ENCODE results near the gene PCBP2. TPM values are rescaled to one million over a fixed set of nuclear protein-coding genes. Genes with fewer than 3 reads are reported as not detected.

Gene PCBP2
- total RNA-seq, 2 donors from 2014 or later, result 322 to 534 TPM

- Histone ChIP-seq H3K27ac (peak overlapping the region; percentile 95 to 97), H3K9me3 (no peaks in the 10 kb centered on the region), H3K4me1 (replicated peaks) (peaks cover 9% of the 10 kb centered on the region), H3K36me3 (no peaks in the 10 kb centered on the region), H3K27me3 (replicated peaks; ENCODE audit: insufficient read depth) (no peaks in the 10 kb centered on the region), H3K4me3 (peak overlapping the region; percentile 50 to 65)
- TF ChIP-seq POLR2A (IDR thresholded peaks at IDR 0.05), result no peak
- TF ChIP-seq POLR2AphosphoS5 (IDR thresholded peaks at IDR 0.05), result no peak
- TF ChIP-seq CTCF (IDR thresholded peaks at IDR 0.05), result no peak
- no peak for DNase-seq (ENCODE audit: low spot score)
- WGBS, result 65% methylated on average over 10 of the region's 10 CpGs
- intact Hi-C loops (cut with DNase I), result loop anchor here (5.0 to 10.0 kb wide), 3 partner anchors 49 to 447 kb away; partner anchors contain the start of genes AAAS, PCBP2 and TNS2
Measured at GRCh38 chr12:53501615-53502181, 49.8 kb downstream of the PCBP2 start.

- Histone ChIP-seq H3K27ac (no peak overlapping the region), H3K4me3 (no peak overlapping the region), H3K27me3 (replicated peaks; ENCODE audit: insufficient read depth) (no peaks in the 10 kb centered on the region), H3K36me3 (no peaks in the 10 kb centered on the region), H3K9me3 (no peaks in the 10 kb centered on the region), H3K4me1 (replicated peaks) (peaks cover 9% of the 10 kb centered on the region)
- intact Hi-C loops (cut with DNase I), result loop anchor here (5.0 to 10.0 kb wide), 3 partner anchors 50 to 448 kb away; partner anchors contain the start of genes AAAS, PCBP2 and TNS2
- no peak for TF ChIP-seq POLR2AphosphoS5 (IDR thresholded peaks at IDR 0.05)
- no peak for TF ChIP-seq CTCF (IDR thresholded peaks at IDR 0.05)
- TF ChIP-seq POLR2A (IDR thresholded peaks at IDR 0.05), result no peak
- DNase-seq (ENCODE audit: low spot score), result no peak
- WGBS, result 63% methylated on average over 9 of the region's 9 CpGs
Measured at GRCh38 chr12:53502331-53502730, 50.4 kb downstream of the PCBP2 start.

DNA sequence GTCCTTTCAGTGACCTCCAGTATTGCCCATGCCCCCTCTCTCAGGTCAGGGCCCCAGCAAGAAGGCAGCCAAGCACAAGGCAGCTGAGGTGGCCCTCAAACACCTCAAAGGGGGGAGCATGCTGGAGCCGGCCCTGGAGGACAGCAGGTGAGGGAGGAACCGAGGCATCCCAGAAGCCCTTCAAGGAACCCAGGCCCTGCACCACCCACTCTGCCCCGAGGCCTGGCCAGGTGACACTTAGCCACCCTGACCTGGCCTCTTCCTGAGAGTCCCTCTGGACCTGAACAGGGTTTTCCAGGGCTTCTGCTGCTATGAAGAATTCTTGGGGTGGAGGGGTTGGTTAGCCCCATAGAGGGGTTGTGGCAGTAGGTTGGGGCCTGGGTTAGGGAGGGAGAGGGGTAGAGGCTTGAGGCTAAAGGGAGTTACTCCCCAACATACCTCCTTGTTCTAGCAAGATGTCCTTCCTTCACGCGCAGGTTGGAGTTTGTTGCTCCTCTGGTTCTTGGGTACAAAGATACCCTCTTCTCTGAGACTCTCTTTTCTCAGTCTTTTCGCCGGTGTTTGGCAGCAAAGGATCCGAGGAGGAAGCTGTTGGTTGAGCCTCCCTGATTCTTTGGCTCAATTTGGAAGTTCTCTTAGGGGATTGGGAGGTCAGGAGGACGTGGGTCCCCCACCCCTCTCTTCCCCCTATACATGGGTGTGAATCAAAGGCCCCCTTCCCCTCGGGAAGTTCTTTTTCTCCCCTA, 51.3 kb downstream of the PCBP2 start:
- Histone ChIP-seq H3K4me3 (no peak overlapping the region), H3K4me1 (replicated peaks) (peaks cover 9% of the 10 kb centered on the region), H3K36me3 (no peaks in the 10 kb centered on the region), H3K27ac (no peak overlapping the region), H3K9me3 (no peaks in the 10 kb centered on the region), H3K27me3 (replicated peaks; ENCODE audit: insufficient read depth) (no peaks in the 10 kb centered on the region)
- WGBS, result 81% methylated on average over 10 of the region's 10 CpGs
- intact Hi-C loops (cut with DNase I), result loop anchor here (5.0 to 10.0 kb wide), 3 partner anchors 51 to 448 kb away; partner anchors contain the start of genes AAAS, PCBP2 and TNS2
- TF ChIP-seq CTCF (IDR thresholded peaks at IDR 0.05) (no peak), POLR2A (IDR thresholded peaks at IDR 0.05) (no peak), POLR2AphosphoS5 (IDR thresholded peaks at IDR 0.05) (no peak)
- DNase-seq (ENCODE audit: low spot score), result no peak

GRCh38 chr12:53504004-53504920, 52.4 kb downstream of the PCBP2 start:
- Histone ChIP-seq H3K4me3 (no peak overlapping the region), H3K4me1 (replicated peaks) (peaks cover 9% of the 10 kb centered on the region), H3K36me3 (no peaks in the 10 kb centered on the region), H3K9me3 (no peaks in the 10 kb centered on the region), H3K27me3 (replicated peaks; ENCODE audit: insufficient read depth) (no peaks in the 10 kb centered on the region), H3K27ac (no peak overlapping the region)
- WGBS, result 71% methylated on average over 14 of the region's 14 CpGs
- no peak for DNase-seq (ENCODE audit: low spot score)
- TF ChIP-seq CTCF (IDR thresholded peaks at IDR 0.05) (no peak), POLR2AphosphoS5 (IDR thresholded peaks at IDR 0.05) (no peak), POLR2A (IDR thresholded peaks at IDR 0.05) (no peak)
- intact Hi-C loops (cut with DNase I), result loop anchor here (5.0 to 10.0 kb wide), 3 partner anchors 52 to 449 kb away; partner anchors contain the start of genes AAAS, PCBP2 and TNS2

Data from prostate gland (tissue), 2 donors.